Measurements from ENCODE around the gene DPM3.

Gene DPM3

GRCh38 chr1:155173478-155174323 is 33.4 kb upstream of the DPM3 start, which contains the start of gene TRIM46 (continued):
- TF ChIP-seq ZBTB8A (tag by site-specific recombination; IDR thresholded peaks at IDR 0.05) (peak; percentile 96), ZNF169 (tag by site-specific recombination; IDR thresholded peaks at IDR 0.05) (no peak), TSHZ1 (tag by site-specific recombination; IDR thresholded peaks at IDR 0.05; ENCODE audit: borderline replicate concordance) (0 out of 2 replicates have a peak, but pooled peaks have one; percentile 3), ZNF560 (tag by site-specific recombination; IDR thresholded peaks at IDR 0.05; ENCODE audit: borderline replicate concordance) (no peak), ZNF830 (tag by site-specific recombination; IDR thresholded peaks at IDR 0.05; ENCODE audit: low read depth) (no peak), ZNF174 (tag by site-specific recombination; IDR thresholded peaks at IDR 0.05) (no peak), ZNF184 (tag by site-specific recombination; IDR thresholded peaks at IDR 0.05) (no peak; the same call in 1 of the 2 replicates), TRIM28 (IDR thresholded peaks at IDR 0.05; ENCODE audit: borderline replicate concordance, low read length) (no peak; the same call in 1 of the 2 replicates), ZNF426 (tag by site-specific recombination; IDR thresholded peaks at IDR 0.05) (no peak), ZIC2 (tag by site-specific recombination; IDR thresholded peaks at IDR 0.05) (peak; percentile 83), GLI2 (tag by site-specific recombination; IDR thresholded peaks at IDR 0.05; ENCODE audit: borderline replicate concordance, low read depth) (no peak), ZNF571 (tag by site-specific recombination; IDR thresholded peaks at IDR 0.05) (no peak), BCL11A (tag by site-specific recombination; IDR thresholded peaks at IDR 0.05; ENCODE audit: low read depth) (peak; percentile 36; the same call in 1 of the 2 replicates), GLI4 (tag by site-specific recombination; IDR thresholded peaks at IDR 0.05) (no peak), ZNF777 (tag by site-specific recombination; IDR thresholded peaks at IDR 0.05; ENCODE audit: borderline replicate concordance) (peak; percentile 89), ZBTB21 (tag by site-specific recombination; IDR thresholded peaks at IDR 0.05) (no peak), ZSCAN30 (tag by site-specific recombination; IDR thresholded peaks at IDR 0.05) (no peak), ZNF596 (tag by site-specific recombination; IDR thresholded peaks at IDR 0.05) (no peak), ZNF221 (tag by site-specific recombination; IDR thresholded peaks at IDR 0.05; ENCODE audit: borderline replicate concordance) (no peak), ZNF433 (tag by site-specific recombination; IDR thresholded peaks at IDR 0.05; ENCODE audit: low read depth) (no peak), ZNF48 (tag by site-specific recombination; IDR thresholded peaks at IDR 0.05) (no peak), FEZF1 (tag by site-specific recombination; IDR thresholded peaks at IDR 0.05) (no peak), ZNF521 (tag by site-specific recombination; IDR thresholded peaks at IDR 0.05) (no peak), PRDM2 (tag by site-specific recombination; IDR thresholded peaks at IDR 0.05; ENCODE audit: borderline replicate concordance) (no peak), OVOL3 (tag by site-specific recombination; IDR thresholded peaks at IDR 0.05) (no peak), ZNF580 (tag by site-specific recombination; IDR thresholded peaks at IDR 0.05) (no peak; the same call in 1 of the 2 replicates), ZNF449 (tag by site-specific recombination; IDR thresholded peaks at IDR 0.05) (peak; percentile 4; the same call in 1 of the 2 replicates), ZFP37 (tag by site-specific recombination; IDR thresholded peaks at IDR 0.05) (no peak), ZNF585B (tag by site-specific recombination; IDR thresholded peaks at IDR 0.05) (no peak)
